A673 (cell line): Measurements from ENCODE around the gene BICD1. TPM values are rescaled to one million over a fixed set of nuclear protein-coding genes. Genes with fewer than 3 reads are reported as not detected.

Experiments used
- BruUV-seq: library from RNA; stranded (reverse); fragments of 400-500 nt; replicated peaks from 2 replicates; lab custom pipeline; 2021; lab: Mats Ljungman, UMichigan
- CTCF ChIA-PET: fragments of 300-600 bp; sonication (Branson Sonifier 250); formaldehyde crosslinking; loops from one replicate; lab custom pipeline; 2022; ENCODE audit warnings: antibody characterized with exemption; lab: Charles Lee
- POLR2A ChIA-PET: fragments of 300-600 bp; sonication (Branson Sonifier 250); formaldehyde crosslinking; loops from one replicate; lab custom pipeline; 2022; ENCODE audit warnings: antibody characterized with exemption; ENCODE audit not compliant: low non-redundant PET; lab: Charles Lee
- DNase-seq: peaks from one replicate; pipeline ENCODE4 v3.0.0-alpha.2; 2015; ENCODE audit warnings: low spot score
- H3K27ac ChIP-seq: fragments of 200-600 bp; sonication (generic); 2 replicates; pipeline ENCODE4 v1.5.1; 2016; ENCODE audit warnings: mixed run types, low read depth, mild to moderate bottlenecking, mixed read lengths, antibody characterized with exemption, low read length; ENCODE audit not compliant: poor library complexity, severe bottlenecking
- H3K27me3 ChIP-seq: fragments of 200-600 bp; sonication (generic); replicated peaks from 2 replicates; pipeline ENCODE4 v1.6.1; 2017; ENCODE audit warnings: mixed run types, low read depth, mild to moderate bottlenecking, mixed read lengths, antibody characterized with exemption, low read length; ENCODE audit not compliant: insufficient read depth, poor library complexity
- H3K36me3 ChIP-seq: fragments of 200-600 bp; sonication (generic); 2 replicates; pipeline ENCODE4 v1.6.1; 2016; ENCODE audit warnings: mixed run types, mild to moderate bottlenecking, mixed read lengths, antibody characterized with exemption, low read length; ENCODE audit not compliant: insufficient read depth, poor library complexity, severe bottlenecking
- H3K4me1 ChIP-seq: fragments of 200-600 bp; sonication (generic); 2 replicates; pipeline ENCODE4 v1.6.1; 2017; ENCODE audit warnings: mixed run types, mild to moderate bottlenecking, mixed read lengths, antibody characterized with exemption, low read length; ENCODE audit not compliant: insufficient read depth, poor library complexity, severe bottlenecking
- H3K4me3 ChIP-seq: fragments of 200-600 bp; sonication (generic); 2 replicates; pipeline ENCODE4 v1.5.1; 2016; ENCODE audit warnings: low read depth, mixed run types, mild to moderate bottlenecking, mixed read lengths, low read length; ENCODE audit not compliant: poor library complexity, severe bottlenecking
- H3K9me3 ChIP-seq: fragments of 200-600 bp; sonication (generic); 2 replicates; pipeline ENCODE4 v1.6.1; 2016; ENCODE audit warnings: mixed run types, low read depth, mild to moderate bottlenecking, mixed read lengths, antibody characterized with exemption, low read length; ENCODE audit not compliant: poor library complexity, severe bottlenecking
- CTCF ChIP-seq: fragments of 300-800, 200-600 bp; sonication (generic); conservative IDR thresholded peaks from 2 replicates; pipeline ENCODE4 v1.5.1; 2017; ENCODE audit warnings: low read depth, mild to moderate bottlenecking, antibody characterized with exemption, low read length, moderate library complexity, mixed read lengths
- EZH2 ChIP-seq: fragments of 200-600 bp; sonication (generic); IDR thresholded peaks from 2 replicates; pipeline ENCODE4 v1.6.1; 2017; ENCODE audit warnings: borderline replicate concordance, low read depth, mild to moderate bottlenecking, mixed read lengths, antibody characterized with exemption, low read length; ENCODE audit not compliant: poor library complexity, severe bottlenecking
- intact Hi-C: fragments of 100-400 bp; cut with micrococcal nuclease; formaldehyde crosslinking; loops from one replicate; pipeline ENCODE4 v1.10.0; 2022; ENCODE audit not compliant: unreplicated experiment
- total RNA-seq: library from RNA; stranded (reverse); gene quantifications from 2 replicates; pipeline ENCODE4 v1.2.3, GENCODE V29; 2021

Gene BICD1
- total RNA-seq, 1 experiment from 2014 or later = 50.2 TPM

DNA sequence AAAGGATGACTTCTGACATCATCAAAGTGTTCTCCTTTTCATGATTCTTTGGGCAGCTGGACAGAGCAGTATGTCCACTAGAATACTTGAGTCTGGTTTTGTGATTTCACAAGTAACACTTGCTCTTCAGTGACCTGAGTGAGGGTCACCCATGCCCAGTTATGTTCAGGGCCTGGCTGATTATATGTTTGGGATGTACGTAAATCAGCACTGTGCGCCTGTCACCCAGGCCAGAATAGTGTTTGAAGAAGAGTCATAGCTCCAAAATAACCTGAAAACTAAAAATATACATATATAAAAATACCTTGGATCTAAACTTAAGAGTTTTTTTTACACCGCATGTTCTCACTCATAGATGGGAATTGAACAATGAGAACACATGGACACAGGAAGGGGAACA is 3.8 kb downstream of the BICD1 start:
- DNase-seq = no peak
- no TSS peak for BruUV-seq
- Histone ChIP-seq H3K27me3 (no peaks in the 10 kb centered on the region), H3K4me1 (peaks cover 29% of the 10 kb centered on the region), H3K9me3 (no peaks in the 10 kb centered on the region), H3K36me3 (no peaks in the 10 kb centered on the region), H3K4me3 (no peak overlapping the region), H3K27ac (peak overlapping the region; percentile 34)
- intact Hi-C loops = no loop called here
- TF ChIP-seq EZH2 = no peak
- no peak for TF ChIP-seq CTCF
- CTCF ChIA-PET = no interaction called here
- POLR2A ChIA-PET = no interaction called here

DNA sequence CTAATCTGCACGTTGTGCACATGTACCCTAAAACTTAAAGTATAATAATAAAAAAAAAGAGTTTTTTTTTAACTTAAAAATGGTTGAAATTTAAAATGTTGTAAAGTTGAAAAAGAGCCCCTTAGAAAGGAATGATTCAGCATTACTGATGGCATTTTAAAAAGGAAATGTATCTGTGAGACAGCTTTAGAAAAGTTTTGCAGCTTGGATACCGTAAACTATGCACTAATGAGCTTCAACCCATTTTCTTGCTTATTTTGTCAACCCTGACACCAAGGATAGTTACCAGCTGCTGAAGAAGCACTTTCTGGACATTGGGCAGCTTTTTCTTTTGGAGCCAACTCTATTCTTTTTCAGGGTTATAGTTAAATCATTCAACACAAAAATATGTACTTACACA is 4.3 kb downstream of the BICD1 start:
- Histone ChIP-seq H3K4me3 (no peak overlapping the region), H3K4me1 (peaks cover 34% of the 10 kb centered on the region), H3K27ac (no peak overlapping the region), H3K9me3 (no peaks in the 10 kb centered on the region), H3K36me3 (no peaks in the 10 kb centered on the region), H3K27me3 (no peaks in the 10 kb centered on the region)
- ChIA-PET CTCF (no interaction called here), POLR2A (no interaction called here)
- BruUV-seq = no TSS peak
- intact Hi-C loops = no loop called here
- TF ChIP-seq EZH2 (no peak), CTCF (no peak)
- no peak for DNase-seq

DNA sequence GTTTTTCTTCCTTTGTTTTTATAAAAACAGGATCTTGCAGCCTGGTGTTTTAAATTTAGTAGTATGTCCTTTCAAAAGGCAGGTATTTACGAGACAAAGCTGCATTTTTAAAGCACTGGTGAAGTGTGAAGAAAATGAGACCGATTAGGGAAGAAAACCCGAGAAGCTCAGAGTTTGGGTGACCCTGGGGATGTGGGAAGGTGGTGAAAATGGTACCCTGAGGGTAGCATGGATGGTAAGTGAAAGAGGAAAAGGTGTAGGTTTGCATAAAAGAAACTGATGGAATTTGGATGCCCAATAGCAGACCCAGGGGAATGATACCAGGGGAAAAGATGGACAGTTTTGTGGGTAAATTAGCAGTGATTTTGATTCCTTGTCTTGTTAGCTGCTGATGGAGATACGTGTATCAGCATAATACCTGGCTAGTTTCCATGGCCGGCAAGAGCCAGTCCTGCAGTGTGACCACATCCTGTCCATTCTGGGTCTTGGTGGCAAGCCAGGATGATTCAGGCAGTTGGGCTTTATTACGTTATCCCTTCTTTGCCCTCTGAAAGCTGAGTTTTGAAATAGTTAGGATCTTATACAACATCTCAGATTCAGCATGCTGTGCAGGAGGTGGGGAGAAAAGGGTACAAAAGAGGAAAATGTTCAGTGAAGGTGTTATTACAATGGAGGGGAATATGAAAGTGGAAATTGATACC is 8.9 kb downstream of the BICD1 start:
- Histone ChIP-seq H3K27me3 (no peaks in the 10 kb centered on the region), H3K4me1 (peaks cover 27% of the 10 kb centered on the region), H3K9me3 (no peaks in the 10 kb centered on the region), H3K36me3 (no peaks in the 10 kb centered on the region), H3K27ac (peak overlapping the region; percentile 20), H3K4me3 (no peak overlapping the region)
- TF ChIP-seq EZH2 (no peak), CTCF (no peak)
- ChIA-PET POLR2A (no interaction called here), CTCF (no interaction called here)
- BruUV-seq = no TSS peak
- intact Hi-C loops = no loop called here
- peak; percentile 64 for DNase-seq
